ENCODE data around the gene MAT2A. TPM values are rescaled to one million over a fixed set of nuclear protein-coding genes. Genes with fewer than 3 reads are reported as not detected.
A peak's percentile ranks its signal among the peaks of the same experiment; 100 is the strongest.

MAT2A gene
- total and polyA plus RNA-seq, 10 of the 15 experiments (the other 5 are each of a cell fraction or from before 2014, with no cell fraction given): 97.6 to 408 (median 290) TPM

GRCh38 chr2:85539361-85540132 lies 579 bp downstream of the MAT2A start (continued):
- no peak for TF ChIP-seq PBX3 (IDR thresholded peaks at IDR 0.05; ENCODE audit: insufficient replicate concordance, low read depth, low read length)
- no peak for TF ChIP-seq TCF7 (IDR thresholded peaks at IDR 0.05; ENCODE audit: borderline replicate concordance)
- peak; percentile 87 for TF ChIP-seq BACH1 (IDR thresholded peaks at IDR 0.05; ENCODE audit: borderline replicate concordance)
- TF ChIP-seq ATF2 (IDR thresholded peaks at IDR 0.05; ENCODE audit: low read length): no peak
- TF ChIP-seq POLR2A (IDR thresholded peaks at IDR 0.05; ENCODE audit: low read depth, low read length): peak; percentile 58
- peak; percentile 10 for TF ChIP-seq MEF2B (IDR thresholded peaks at IDR 0.05; ENCODE audit: partially characterized antibody, poor library complexity, severe bottlenecking)
- no peak for TF ChIP-seq RUNX3 (IDR thresholded peaks at IDR 0.05; ENCODE audit: low read length)
- peak; percentile 37; the same call in 1 of the 3 replicates for TF ChIP-seq POU2F2 (IDR thresholded peaks at IDR 0.05; ENCODE audit: borderline replicate concordance, low read depth, low read length)
- no peak for TF ChIP-seq EZH2 (IDR thresholded peaks at IDR 0.05; ENCODE audit: borderline replicate concordance, control insufficient read depth, low read depth, low read length)
- TF ChIP-seq IKZF2 (IDR thresholded peaks at IDR 0.05): peak in 1 of 2 experiments; percentile 28; a peak in 1 of 4 replicates
- peak; percentile 98 for TF ChIP-seq MYC (IDR thresholded peaks at IDR 0.05; ENCODE audit: insufficient read depth, insufficient read length, insufficient replicate concordance, low read length, severe bottlenecking)
- peak; percentile 97 for TF ChIP-seq HSF1 (IDR thresholded peaks at IDR 0.05; ENCODE audit: low read depth, low read length)
- TF ChIP-seq HDGF (IDR thresholded peaks at IDR 0.05): 0 out of 2 replicates have a peak, but pooled peaks have one; percentile 25
- TF ChIP-seq MXI1 (IDR thresholded peaks at IDR 0.05; ENCODE audit: low read depth, low read length): peak; percentile 98
- TF ChIP-seq MLLT1 (IDR thresholded peaks at IDR 0.05): 0 out of 2 replicates have a peak, but pooled peaks have one; percentile 56
- no peak for TF ChIP-seq GABPA (IDR thresholded peaks at IDR 0.05; ENCODE audit: low read depth)
- TF ChIP-seq HCFC1 (IDR thresholded peaks at IDR 0.05; ENCODE audit: low read length): no peak
